Endodermal cell (in vitro differentiated cells): ENCODE results near the gene BLOC1S2. TPM values are rescaled to one million over a fixed set of nuclear protein-coding genes. Genes with fewer than 3 reads are reported as not detected.
"Not testable (repeated sequence)": the region's sequence is repeated elsewhere in the genome, so short reads cannot be mapped to it uniquely, and the experiment has no call there.

Experiments
- DNase-seq: peaks from one replicate; pipeline ENCODE4 v3.0.0-alpha.2; 2017
- H3K27ac ChIP-seq: 2 replicates; pipeline ENCODE4 v1.5.1; 2013; ENCODE audit warnings: mild to moderate bottlenecking, low read depth, low read length, moderate library complexity
- H3K27me3 ChIP-seq: 2 replicates; pipeline ENCODE4 v1.6.1; 2013; ENCODE audit warnings: mild to moderate bottlenecking, low read length, moderate library complexity; ENCODE audit not compliant: insufficient read depth, control insufficient read depth, poor library complexity, severe bottlenecking
- H3K36me3 ChIP-seq: 2 replicates; pipeline ENCODE4 v1.7.0; 2013; ENCODE audit warnings: mild to moderate bottlenecking, low read length, moderate library complexity; ENCODE audit not compliant: control insufficient read depth, insufficient read depth
- H3K4me1 ChIP-seq: one replicate; pipeline ENCODE4 v1.7.0; 2013; ENCODE audit warnings: low read length; ENCODE audit not compliant: control insufficient read depth, insufficient read depth
- H3K4me3 ChIP-seq: 2 replicates; pipeline ENCODE4 v1.5.1; 2013; ENCODE audit warnings: mild to moderate bottlenecking, low read length, moderate library complexity
- H3K9ac ChIP-seq: 2 replicates; pipeline ENCODE4 v1.6.1; 2013; ENCODE audit warnings: mild to moderate bottlenecking, low read length, moderate library complexity; ENCODE audit not compliant: poor library complexity, severe bottlenecking; ENCODE audit errors: extremely low read depth
- H3K9me3 ChIP-seq: 2 replicates; pipeline ENCODE4 v1.6.1; 2013; ENCODE audit warnings: mild to moderate bottlenecking, low read length, moderate library complexity; ENCODE audit not compliant: control insufficient read depth
- H3K27ac Mint-ChIP-seq: 2 replicates; pipeline ENCODE4 v1.8.0; 2020; ENCODE audit warnings: mixed read lengths
- H3K27me3 Mint-ChIP-seq: 2 replicates; pipeline ENCODE4 v1.8.0; 2021; ENCODE audit warnings: mild to moderate bottlenecking, mixed read lengths; ENCODE audit not compliant: insufficient read depth
- H3K36me3 Mint-ChIP-seq: 2 replicates; pipeline ENCODE4 v1.8.0; 2020; ENCODE audit warnings: low read depth, mixed read lengths
- H3K4me1 Mint-ChIP-seq: 2 replicates; pipeline ENCODE4 v1.8.0; 2020; ENCODE audit warnings: mixed read lengths
- H3K4me3 Mint-ChIP-seq: 2 replicates; pipeline ENCODE4 v1.8.0; 2020; ENCODE audit warnings: mild to moderate bottlenecking, moderate library complexity, mixed read lengths
- H3K9me3 Mint-ChIP-seq: 2 replicates; pipeline ENCODE4 v1.8.0; 2020; ENCODE audit warnings: mild to moderate bottlenecking, mixed read lengths
- WGBS, 2 experiments: methylation state at CpG; one replicate each; pipeline versions ENCODE4 v1.1.5 to v1.1.7; 2013; ENCODE audit warnings: missing lambda C conversion rate in 2 of 2, mixed read lengths in 1 of 2; ENCODE audit not compliant: insufficient coverage in 1 of 2, insufficient read length in 1 of 2; 5-methylcytosine and 5-hydroxymethylcytosine counted together
- total RNA-seq, 2 donors: library from RNA; stranded (reverse); fragmentation: NEBNext Ultra II Directional in 1 of 2; extraction: Animal tissue kit (Norgen Biotek cat#: 25700) in 1 of 2; gene quantifications; 2 replicates in 1 of 2; 3 replicates in 1 of 2; pipeline ENCODE4 v1.2.1, GENCODE V29; 2021
- TF ChIP-seq, protein P1 (sequence below): fragments of 200-600 bp; sonication (generic); conservative IDR thresholded peaks from 2 replicates; pipeline ENCODE4 v1.5.0; 2021; ENCODE audit warnings: antibody characterized with exemption, mild to moderate bottlenecking

The BLOC1S2 gene
- total RNA-seq, 2 donors from 2014 or later: 25.5 to 26.0 TPM

DNA sequence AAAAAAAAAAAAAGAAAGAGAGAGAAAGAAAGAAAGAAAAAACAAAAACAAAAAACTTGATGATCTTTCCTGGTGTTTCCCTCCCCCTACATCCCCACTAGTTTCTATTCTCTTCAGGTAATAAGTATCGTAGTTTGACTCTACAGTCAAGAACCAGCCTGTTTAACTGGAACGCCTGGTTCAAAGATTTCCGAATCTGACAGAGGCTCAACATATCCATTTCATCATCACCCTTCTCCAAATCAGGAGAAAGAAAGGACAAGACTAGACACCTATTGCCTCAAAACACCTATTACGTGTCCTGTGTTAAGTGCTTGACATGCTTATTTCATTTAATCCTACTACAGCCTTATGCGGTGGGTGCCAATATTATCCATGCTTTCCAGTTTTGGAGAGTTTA lies 20.4 kb upstream of the BLOC1S2 start:
- Histone ChIP-seq H3K36me3 (no peaks in the 10 kb centered on the region), H3K27ac (no peak overlapping the region), H3K9ac (no peak overlapping the region), H3K9me3 (no peaks in the 10 kb centered on the region), H3K27me3 (peaks cover 39% of the 10 kb centered on the region), H3K4me1 (no peaks in the 10 kb centered on the region), H3K4me3 (no peak overlapping the region)
- no peaks in the 10 kb centered on the region for H3K9me3 Mint-ChIP-seq
- peaks cover 23% of the 10 kb centered on the region for H3K27me3 Mint-ChIP-seq
- TF ChIP-seq, protein P1, sequence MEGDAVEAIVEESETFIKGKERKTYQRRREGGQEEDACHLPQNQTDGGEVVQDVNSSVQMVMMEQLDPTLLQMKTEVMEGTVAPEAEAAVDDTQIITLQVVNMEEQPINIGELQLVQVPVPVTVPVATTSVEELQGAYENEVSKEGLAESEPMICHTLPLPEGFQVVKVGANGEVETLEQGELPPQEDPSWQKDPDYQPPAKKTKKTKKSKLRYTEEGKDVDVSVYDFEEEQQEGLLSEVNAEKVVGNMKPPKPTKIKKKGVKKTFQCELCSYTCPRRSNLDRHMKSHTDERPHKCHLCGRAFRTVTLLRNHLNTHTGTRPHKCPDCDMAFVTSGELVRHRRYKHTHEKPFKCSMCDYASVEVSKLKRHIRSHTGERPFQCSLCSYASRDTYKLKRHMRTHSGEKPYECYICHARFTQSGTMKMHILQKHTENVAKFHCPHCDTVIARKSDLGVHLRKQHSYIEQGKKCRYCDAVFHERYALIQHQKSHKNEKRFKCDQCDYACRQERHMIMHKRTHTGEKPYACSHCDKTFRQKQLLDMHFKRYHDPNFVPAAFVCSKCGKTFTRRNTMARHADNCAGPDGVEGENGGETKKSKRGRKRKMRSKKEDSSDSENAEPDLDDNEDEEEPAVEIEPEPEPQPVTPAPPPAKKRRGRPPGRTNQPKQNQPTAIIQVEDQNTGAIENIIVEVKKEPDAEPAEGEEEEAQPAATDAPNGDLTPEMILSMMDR: no peak
- no peaks in the 10 kb centered on the region for H3K4me1 Mint-ChIP-seq
- 97 to 100% methylated on average over 2 to 5 of the region's 5 CpGs for WGBS, 2 experiments
- no peaks in the 10 kb centered on the region for H3K36me3 Mint-ChIP-seq
- no peak overlapping the region for H3K4me3 Mint-ChIP-seq
- no peak for DNase-seq
- H3K27ac Mint-ChIP-seq: no peak overlapping the region

DNA sequence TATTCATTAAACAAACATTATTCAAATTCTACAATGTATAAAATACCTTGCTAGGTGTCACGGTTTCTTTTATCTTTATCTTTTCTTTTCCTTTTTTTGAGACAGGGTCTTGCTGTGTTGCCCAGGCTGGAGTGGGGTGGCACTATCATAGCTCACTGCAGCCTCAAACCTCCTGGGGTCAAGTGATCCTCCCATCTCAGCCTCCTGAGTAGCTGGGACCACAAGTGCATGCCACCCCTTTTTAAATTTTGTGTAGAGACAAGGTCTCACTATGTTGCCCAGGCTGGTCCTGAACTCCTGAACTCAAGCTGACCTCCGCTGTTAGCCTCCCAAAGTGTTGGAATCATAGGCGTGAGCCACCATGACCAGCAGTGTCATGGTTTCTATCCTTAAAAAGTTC lies 17.9 kb upstream of the BLOC1S2 start:
- peaks cover 11% of the 10 kb centered on the region for H3K27me3 Mint-ChIP-seq

DNA sequence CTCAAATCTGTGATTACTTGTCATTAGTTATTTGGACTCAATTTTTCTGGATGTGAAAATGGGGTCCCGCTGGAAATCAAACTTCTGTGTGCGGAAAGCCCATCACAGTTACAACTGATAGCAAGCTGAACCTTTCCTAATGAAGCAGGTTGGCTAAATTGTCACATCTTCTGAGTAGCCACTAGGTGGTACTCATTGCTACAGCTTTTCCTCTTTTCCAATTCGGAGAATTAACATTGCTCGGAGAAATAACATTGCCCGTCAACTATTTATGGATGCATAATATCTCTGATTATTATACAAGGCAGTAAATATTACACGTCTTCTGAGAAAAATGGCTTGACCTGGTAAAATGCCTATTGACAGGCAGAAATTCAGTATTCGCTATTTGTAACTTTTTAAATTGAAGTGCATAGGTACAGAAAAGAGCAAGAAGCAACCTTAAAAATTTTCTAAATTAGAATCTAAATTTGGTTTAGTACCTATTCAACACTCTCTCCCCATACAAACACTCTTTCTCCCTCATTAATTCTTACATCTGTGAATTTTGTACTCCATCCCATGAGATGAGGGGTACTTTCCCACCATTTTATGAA lies 17.3 kb upstream of the BLOC1S2 start:
- H3K27me3 ChIP-seq: peaks cover 14% of the 10 kb centered on the region
- WGBS, 2 experiments: 39 to 58% methylated on average over 3 to 6 of the region's 7 CpGs
- TF ChIP-seq, protein P1: peak; percentile 77
- H3K9me3 Mint-ChIP-seq: peaks cover 19% of the 10 kb centered on the region
- no peaks in the 10 kb centered on the region for H3K36me3 ChIP-seq
- no peaks in the 10 kb centered on the region for H3K4me1 ChIP-seq
- peaks cover 10% of the 10 kb centered on the region for H3K27me3 Mint-ChIP-seq
- H3K9me3 ChIP-seq: no peaks in the 10 kb centered on the region
- no peak overlapping the region for H3K9ac ChIP-seq
- no peak for DNase-seq
- H3K27ac ChIP-seq: no peak overlapping the region
- H3K4me3 Mint-ChIP-seq: no peak overlapping the region
- H3K36me3 Mint-ChIP-seq: no peaks in the 10 kb centered on the region
- no peak overlapping the region for H3K27ac Mint-ChIP-seq
- no peaks in the 10 kb centered on the region for H3K4me1 Mint-ChIP-seq
- no peak overlapping the region for H3K4me3 ChIP-seq

More for the DNA sequence above, 17.9 kb upstream of the BLOC1S2 start:
- H3K4me3 ChIP-seq: no peak overlapping the region
- Mint-ChIP-seq H3K4me1 (no peaks in the 10 kb centered on the region), H3K27ac (no peak overlapping the region), H3K4me3 (no peak overlapping the region), H3K36me3 (no peaks in the 10 kb centered on the region), H3K9me3 (peaks cover 19% of the 10 kb centered on the region)
- H3K4me1 ChIP-seq: no peaks in the 10 kb centered on the region
- TF ChIP-seq, protein P1: no peak
- H3K27ac ChIP-seq: no peak overlapping the region
- peaks cover 15% of the 10 kb centered on the region for H3K27me3 ChIP-seq
- WGBS, 2 experiments: 94 to 95% methylated on average over 3 of the region's 3 CpGs
- H3K9me3 ChIP-seq: no peaks in the 10 kb centered on the region
- DNase-seq: no peak
- H3K9ac ChIP-seq: no peak overlapping the region
- no peaks in the 10 kb centered on the region for H3K36me3 ChIP-seq

DNA sequence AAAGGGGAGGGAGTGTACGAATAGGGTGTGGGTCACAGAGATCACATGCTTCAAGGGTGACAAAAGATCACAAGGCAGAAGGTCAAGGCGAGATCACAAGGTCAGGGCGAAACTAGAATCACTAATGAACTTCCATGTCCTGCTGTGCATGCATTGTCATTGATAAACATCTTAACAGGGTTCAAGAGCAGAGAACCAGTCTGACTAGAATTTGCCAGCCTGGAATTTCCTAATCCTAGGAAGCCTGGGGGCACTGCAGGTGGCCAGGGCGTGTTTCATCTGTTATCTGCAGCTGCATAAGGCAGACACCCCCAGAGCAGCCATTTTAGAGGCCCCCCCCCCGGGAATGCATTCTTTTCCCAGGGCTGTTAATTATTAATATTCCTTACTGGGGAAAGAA lies 14.6 kb upstream of the BLOC1S2 start:
- peaks cover 15% of the 10 kb centered on the region for H3K27me3 Mint-ChIP-seq

More for the DNA sequence above, 14.6 kb upstream of the BLOC1S2 start:
- not testable (repeated sequence) for H3K27ac ChIP-seq, H3K4me1 ChIP-seq, H3K36me3 Mint-ChIP-seq, H3K9me3 ChIP-seq, H3K36me3 ChIP-seq, H3K9ac ChIP-seq, H3K27ac Mint-ChIP-seq, H3K4me3 Mint-ChIP-seq, H3K4me3 ChIP-seq, H3K4me1 Mint-ChIP-seq
- peaks cover 19% of the 10 kb centered on the region for H3K9me3 Mint-ChIP-seq
- DNase-seq: peak; percentile 88
- WGBS, 2 experiments: 70 to 74% methylated on average over 4 of the region's 5 CpGs
- peaks cover 14% of the 10 kb centered on the region for H3K27me3 ChIP-seq
